Measurements from ENCODE around the gene RPS5.
"Not testable (repeated sequence)": the region's sequence is repeated elsewhere in the genome, so short reads cannot be mapped to it uniquely, and the experiment has no call there.

GRCh38 chr19:58348080-58348479 lies 39.0 kb upstream of the RPS5 start:
- not testable (repeated sequence) for TF ChIP-seq LEF1 (IDR thresholded peaks at IDR 0.05; ENCODE audit: borderline replicate concordance); TARDBP (IDR thresholded peaks at IDR 0.05); ELF4 (IDR thresholded peaks at IDR 0.05); L3MBTL2 (conservative IDR thresholded peaks at IDR 0.05); FOXK2 (IDR thresholded peaks at IDR 0.05); ZNF384 (IDR thresholded peaks at IDR 0.05); PKNOX1 (IDR thresholded peaks at IDR 0.05); FOXM1 (IDR thresholded peaks at IDR 0.05; ENCODE audit: borderline replicate concordance); BHLHE40 (IDR thresholded peaks at IDR 0.05; ENCODE audit: borderline replicate concordance); SP1 (IDR thresholded peaks at IDR 0.05); CTBP1 (IDR thresholded peaks at IDR 0.05; ENCODE audit: borderline replicate concordance); HDGF (IDR thresholded peaks at IDR 0.05; ENCODE audit: borderline replicate concordance)

All from HEK293T (cell line).